DMS 273 treated with DMSO at 0.1 percent for 48 hours (cell line): ENCODE data around the gene PKM.

Experiments
- DNase-seq: peaks from one replicate; lab custom pipeline; 2025; lab: John Stamatoyannopoulos, UW

The PKM gene

GRCh38 chr15:72155635-72156616 lies 75.1 kb downstream of the PKM start:
- peak; percentile 11 for DNase-seq

GRCh38 chr15:72155003-72155621 lies 75.9 kb downstream of the PKM start:
- DNase-seq, result peak; percentile 37

- DNase-seq, result no peak
These were observed 76.7 kb downstream of the PKM start for GRCh38 chr15:72154316-72154715.

- DNase-seq, result no peak
These were observed 77.6 kb downstream of the PKM start for GRCh38 chr15:72153269-72154000.
